Fibroblast of lung (primary cell): ENCODE measurements around the gene ETV6. TPM values are rescaled to one million over a fixed set of nuclear protein-coding genes. Genes with fewer than 3 reads are reported as not detected.

Source experiments
- DNase-seq, 2 donors: peaks; one replicate each; pipeline versions ENCODE4 v3.0.0 to v3.0.0-alpha.2; 2010; ENCODE audit warnings: low read depth in 2 of 2
- H2AFZ ChIP-seq: 2 replicates; pipeline ENCODE4 v1.5.1; 2012; ENCODE audit warnings: low read length, control low read depth, inconsistent platforms
- H3K27ac ChIP-seq: 2 replicates; pipeline ENCODE4 v1.5.1; 2011; ENCODE audit warnings: low read length, control low read depth; ENCODE audit not compliant: insufficient read depth
- H3K27me3 ChIP-seq: 2 replicates; pipeline ENCODE4 v1.5.1; 2011; ENCODE audit warnings: mild to moderate bottlenecking, low read length; ENCODE audit not compliant: control insufficient read depth, insufficient read depth
- H3K36me3 ChIP-seq: 2 replicates; pipeline ENCODE4 v1.5.1; 2011; ENCODE audit warnings: low read length; ENCODE audit not compliant: control insufficient read depth, insufficient read depth
- H3K4me1 ChIP-seq: 2 replicates; pipeline ENCODE4 v1.5.1; 2011; ENCODE audit warnings: low read length; ENCODE audit not compliant: control insufficient read depth, insufficient read depth; ENCODE audit errors: extremely low read depth
- H3K4me2 ChIP-seq: 2 replicates; pipeline ENCODE4 v1.5.1; 2011; ENCODE audit warnings: low read length, control low read depth; ENCODE audit not compliant: insufficient read depth; ENCODE audit errors: extremely low read depth
- H3K4me3 ChIP-seq, 4 experiments: fragments of 200-600 bp in 1 of 4; sonication (generic) in 1 of 4; replicated peaks in 1 of 4; 2 replicates each; pipeline ENCODE4 v1.5.1; 2011 to 2016; ENCODE audit warnings: low read length in 4 of 4, low read depth in 3 of 4, mild to moderate bottlenecking in 3 of 4, control low read depth in 2 of 4, inconsistent platforms in 1 of 4, mixed read lengths in 1 of 4; ENCODE audit not compliant: insufficient read depth in 1 of 4; ENCODE audit errors: control extremely low read depth in 1 of 4
- H3K79me2 ChIP-seq: 2 replicates; pipeline ENCODE4 v1.5.1; 2012; ENCODE audit warnings: mild to moderate bottlenecking, low read length, inconsistent platforms; ENCODE audit not compliant: control insufficient read depth, insufficient read depth
- H3K9ac ChIP-seq: 2 replicates; pipeline ENCODE4 v1.5.1; 2011; ENCODE audit warnings: mild to moderate bottlenecking, low read length, control low read depth; ENCODE audit not compliant: insufficient read depth
- H3K9me3 ChIP-seq: 2 replicates; pipeline ENCODE4 v1.5.1; 2012; ENCODE audit warnings: low read depth, low read length; ENCODE audit not compliant: control insufficient read depth, insufficient read depth
- H4K20me1 ChIP-seq: 2 replicates; pipeline ENCODE4 v1.5.1; 2011; ENCODE audit warnings: low read length; ENCODE audit not compliant: control insufficient read depth, insufficient read depth; ENCODE audit errors: extremely low read depth
- EZH2 ChIP-seq: IDR thresholded peaks from 2 replicates; pipeline ENCODE4 v1.5.1; 2012; ENCODE audit warnings: low read length, control low read depth, mild to moderate bottlenecking; ENCODE audit errors: missing control alignments
- polyA plus RNA-seq, 2 donors: library from polyadenylated mRNA; depleted of rRNA in 1 of 2; stranded (reverse) in 1 of 2; unstranded in 1 of 2; fragments of >200 nt; gene quantifications; 2 replicates each; pipeline ENCODE4 v1.2.1, GENCODE V29; 2011 to 2012; ENCODE audit warnings: missing spikeins in 1 of 2
- total RNA-seq: library from RNA; depleted of rRNA; stranded (reverse); fragments of >200 nt; gene quantifications from 2 replicates; pipeline ENCODE4 v1.2.1, GENCODE V29; 2014
- TF ChIP-seq, protein P1 (sequence below), 2 donors: IDR thresholded peaks in 1 of 2; conservative IDR thresholded peaks in 1 of 2; 1 replicate in 1 of 2; 2 replicates in 1 of 2; pipeline ENCODE4 v1.5.1; 2011 to 2012; ENCODE audit warnings: low read length in 2 of 2, control low read depth in 1 of 2, inconsistent platforms in 1 of 2, low read depth in 1 of 2, mild to moderate bottlenecking in 1 of 2

The ETV6 gene
- total and polyA plus RNA-seq, 2 donors (not counting 1 experiment from before 2014, with no cell fraction given): 4.3 to 8.9 TPM

DNA sequence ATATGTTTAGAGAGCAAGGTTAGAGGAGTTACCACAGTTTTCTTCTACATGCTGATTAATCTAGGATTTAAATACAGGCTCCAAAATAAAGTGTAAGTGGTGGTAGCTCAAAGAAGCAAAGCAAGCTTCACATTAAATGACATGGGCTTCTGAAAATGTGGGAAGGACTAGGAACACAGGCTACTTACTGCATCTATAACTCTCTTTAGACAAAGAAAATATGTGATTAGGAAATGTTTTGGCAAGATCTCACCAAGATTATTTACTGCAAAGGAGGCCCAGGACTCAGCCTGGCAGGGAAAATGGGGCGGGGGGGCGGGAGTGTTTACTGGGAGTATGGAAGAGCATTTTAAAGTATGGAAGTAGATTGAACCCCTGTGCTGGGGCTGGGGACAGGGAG lies 39.4 kb downstream of the ETV6 start:
- H3K36me3 ChIP-seq: no peaks in the 10 kb centered on the region
- peak; percentile 38 to 66 for DNase-seq
- H4K20me1 ChIP-seq: no peaks in the 10 kb centered on the region
- TF ChIP-seq EZH2: no peak
- TF ChIP-seq, protein P1, sequence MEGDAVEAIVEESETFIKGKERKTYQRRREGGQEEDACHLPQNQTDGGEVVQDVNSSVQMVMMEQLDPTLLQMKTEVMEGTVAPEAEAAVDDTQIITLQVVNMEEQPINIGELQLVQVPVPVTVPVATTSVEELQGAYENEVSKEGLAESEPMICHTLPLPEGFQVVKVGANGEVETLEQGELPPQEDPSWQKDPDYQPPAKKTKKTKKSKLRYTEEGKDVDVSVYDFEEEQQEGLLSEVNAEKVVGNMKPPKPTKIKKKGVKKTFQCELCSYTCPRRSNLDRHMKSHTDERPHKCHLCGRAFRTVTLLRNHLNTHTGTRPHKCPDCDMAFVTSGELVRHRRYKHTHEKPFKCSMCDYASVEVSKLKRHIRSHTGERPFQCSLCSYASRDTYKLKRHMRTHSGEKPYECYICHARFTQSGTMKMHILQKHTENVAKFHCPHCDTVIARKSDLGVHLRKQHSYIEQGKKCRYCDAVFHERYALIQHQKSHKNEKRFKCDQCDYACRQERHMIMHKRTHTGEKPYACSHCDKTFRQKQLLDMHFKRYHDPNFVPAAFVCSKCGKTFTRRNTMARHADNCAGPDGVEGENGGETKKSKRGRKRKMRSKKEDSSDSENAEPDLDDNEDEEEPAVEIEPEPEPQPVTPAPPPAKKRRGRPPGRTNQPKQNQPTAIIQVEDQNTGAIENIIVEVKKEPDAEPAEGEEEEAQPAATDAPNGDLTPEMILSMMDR (conservative IDR thresholded peaks at IDR 0.05 in 1 of 2, IDR thresholded peaks at IDR 0.05 in 1 of 2; ENCODE audit: low read depth in 1 of 2, low read length in 2 of 2): no peak
- no peaks in the 10 kb centered on the region for H3K27me3 ChIP-seq
- H3K4me2 ChIP-seq: no peak overlapping the region
- H3K79me2 ChIP-seq: no peaks in the 10 kb centered on the region
- H3K27ac ChIP-seq: no peak overlapping the region
- no peak overlapping the region for H3K9ac ChIP-seq
- H3K4me1 ChIP-seq: no peaks in the 10 kb centered on the region
- H2AFZ ChIP-seq: no peak overlapping the region
- H3K9me3 ChIP-seq: no peaks in the 10 kb centered on the region
- no peak overlapping the region for H3K4me3 ChIP-seq

GRCh38 chr12:11689591-11690186 lies 40.2 kb downstream of the ETV6 start:
- H3K4me1 ChIP-seq: no peaks in the 10 kb centered on the region
- H3K4me3 ChIP-seq: no peak overlapping the region

GRCh38 chr12:11693067-11693466 lies 43.6 kb downstream of the ETV6 start:
- H3K9ac ChIP-seq: no peak overlapping the region
- no peak for DNase-seq
- no peaks in the 10 kb centered on the region for H3K9me3 ChIP-seq
- no peaks in the 10 kb centered on the region for H3K4me1 ChIP-seq
- H3K36me3 ChIP-seq: no peaks in the 10 kb centered on the region
- H3K27me3 ChIP-seq: no peaks in the 10 kb centered on the region
- H3K79me2 ChIP-seq: no peaks in the 10 kb centered on the region
- H3K27ac ChIP-seq: no peak overlapping the region
- H3K4me3 ChIP-seq: no peak overlapping the region
- H4K20me1 ChIP-seq: no peaks in the 10 kb centered on the region
- H3K4me2 ChIP-seq: no peak overlapping the region
- no peak for TF ChIP-seq EZH2
- TF ChIP-seq, protein P1 (conservative IDR thresholded peaks at IDR 0.05 in 1 of 2, IDR thresholded peaks at IDR 0.05 in 1 of 2; ENCODE audit: low read depth in 1 of 2, low read length in 2 of 2): no peak
- no peak overlapping the region for H2AFZ ChIP-seq

More at GRCh38 chr12:11689591-11690186, 40.2 kb downstream of the ETV6 start:
- H3K4me2 ChIP-seq: no peak overlapping the region
- no peaks in the 10 kb centered on the region for H3K27me3 ChIP-seq
- no peak overlapping the region for H3K9ac ChIP-seq
- H3K9me3 ChIP-seq: no peaks in the 10 kb centered on the region
- TF ChIP-seq, protein P1 (conservative IDR thresholded peaks at IDR 0.05 in 1 of 2, IDR thresholded peaks at IDR 0.05 in 1 of 2; ENCODE audit: low read depth in 1 of 2, low read length in 2 of 2): no peak
- no peak for TF ChIP-seq EZH2
- no peak overlapping the region for H2AFZ ChIP-seq
- H3K27ac ChIP-seq: no peak overlapping the region
- no peak for DNase-seq
- no peaks in the 10 kb centered on the region for H3K36me3 ChIP-seq
- H3K79me2 ChIP-seq: no peaks in the 10 kb centered on the region
- H4K20me1 ChIP-seq: no peaks in the 10 kb centered on the region
